ENCODE results near the gene PPIL1.

Gene PPIL1

DNA sequence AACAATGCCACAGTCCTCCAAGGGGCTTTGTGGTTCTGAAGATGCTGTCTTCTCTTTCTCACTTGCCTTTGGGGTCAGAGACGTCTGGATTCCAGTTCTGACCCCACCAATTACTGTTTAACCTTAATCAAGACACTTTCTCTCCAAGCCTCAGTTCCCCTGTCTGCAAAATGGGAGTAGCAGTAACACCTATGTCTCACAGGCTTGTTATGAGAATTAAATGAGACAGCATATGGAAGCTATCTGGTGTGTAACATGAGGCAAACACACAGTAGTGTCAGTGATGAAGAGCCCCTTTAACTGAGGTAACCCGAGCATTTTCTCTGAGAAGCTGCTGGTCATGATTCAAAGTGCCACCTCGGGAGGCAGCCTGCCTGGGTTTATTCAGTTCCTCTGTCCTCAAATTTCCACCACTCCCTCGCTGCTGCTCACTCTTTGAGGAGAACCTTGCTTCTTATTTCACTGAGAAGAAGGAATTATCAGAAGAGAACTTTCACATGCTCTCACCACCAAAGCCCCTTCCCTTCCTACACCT, 11.7 kb downstream of the PPIL1 start:
- H3K36me3 Mint-ChIP-seq (ENCODE audit: low read depth), result peaks cover 71% of the 10 kb centered on the region
- no peak overlapping the region for H3K27ac Mint-ChIP-seq
- H3K27me3 Mint-ChIP-seq (ENCODE audit: low read depth), result no peaks in the 10 kb centered on the region

DNA sequence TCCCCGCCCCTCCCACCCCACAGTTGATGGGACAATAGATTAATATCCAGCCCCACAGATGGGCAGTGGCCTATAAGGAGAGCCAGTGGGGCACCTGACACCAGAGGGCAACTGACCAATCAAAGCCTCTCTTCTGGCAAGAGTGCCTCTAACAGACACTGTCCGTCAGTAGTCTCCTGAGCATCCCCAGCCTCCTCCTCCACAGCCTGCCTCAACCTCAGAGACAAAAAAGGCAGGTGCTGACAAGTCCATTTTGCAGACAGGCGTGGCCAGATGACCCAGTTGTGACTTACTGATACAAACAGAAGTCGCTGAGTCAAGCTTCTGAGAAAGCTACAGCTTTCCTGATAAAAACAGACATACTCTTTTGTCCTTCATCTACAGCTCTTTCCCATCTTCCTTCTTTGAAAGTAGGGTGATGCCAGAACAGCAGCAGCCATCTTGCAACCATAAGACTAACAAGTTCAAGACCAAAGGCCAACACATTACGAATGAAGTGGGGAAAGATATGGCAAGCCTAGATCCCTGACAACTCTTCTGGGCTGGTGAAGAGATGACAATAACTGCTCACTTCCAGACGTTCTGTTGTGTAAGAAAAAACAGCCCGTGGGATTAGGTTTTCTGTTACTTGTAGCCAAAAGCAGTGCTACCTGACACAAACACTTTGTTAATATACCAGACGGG, 12.3 kb downstream of the PPIL1 start:
- peaks cover 29% of the 10 kb centered on the region for H3K4me1 Mint-ChIP-seq
- H3K27ac Mint-ChIP-seq, result no peak overlapping the region
- H3K27me3 Mint-ChIP-seq (ENCODE audit: low read depth), result no peaks in the 10 kb centered on the region
- H3K36me3 Mint-ChIP-seq (ENCODE audit: low read depth), result peaks cover 66% of the 10 kb centered on the region
- no peaks in the 10 kb centered on the region for H3K9me3 Mint-ChIP-seq
- H3K4me3 Mint-ChIP-seq, result no peak overlapping the region
- TF ChIP-seq, protein P1, sequence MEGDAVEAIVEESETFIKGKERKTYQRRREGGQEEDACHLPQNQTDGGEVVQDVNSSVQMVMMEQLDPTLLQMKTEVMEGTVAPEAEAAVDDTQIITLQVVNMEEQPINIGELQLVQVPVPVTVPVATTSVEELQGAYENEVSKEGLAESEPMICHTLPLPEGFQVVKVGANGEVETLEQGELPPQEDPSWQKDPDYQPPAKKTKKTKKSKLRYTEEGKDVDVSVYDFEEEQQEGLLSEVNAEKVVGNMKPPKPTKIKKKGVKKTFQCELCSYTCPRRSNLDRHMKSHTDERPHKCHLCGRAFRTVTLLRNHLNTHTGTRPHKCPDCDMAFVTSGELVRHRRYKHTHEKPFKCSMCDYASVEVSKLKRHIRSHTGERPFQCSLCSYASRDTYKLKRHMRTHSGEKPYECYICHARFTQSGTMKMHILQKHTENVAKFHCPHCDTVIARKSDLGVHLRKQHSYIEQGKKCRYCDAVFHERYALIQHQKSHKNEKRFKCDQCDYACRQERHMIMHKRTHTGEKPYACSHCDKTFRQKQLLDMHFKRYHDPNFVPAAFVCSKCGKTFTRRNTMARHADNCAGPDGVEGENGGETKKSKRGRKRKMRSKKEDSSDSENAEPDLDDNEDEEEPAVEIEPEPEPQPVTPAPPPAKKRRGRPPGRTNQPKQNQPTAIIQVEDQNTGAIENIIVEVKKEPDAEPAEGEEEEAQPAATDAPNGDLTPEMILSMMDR (IDR thresholded peaks at IDR 0.05; ENCODE audit: unreplicated experiment in 3 of 3), result no peak

More for the DNA sequence above, 11.7 kb downstream of the PPIL1 start:
- no peaks in the 10 kb centered on the region for H3K9me3 Mint-ChIP-seq
- peaks cover 35% of the 10 kb centered on the region for H3K4me1 Mint-ChIP-seq
- no peak overlapping the region for H3K4me3 Mint-ChIP-seq
- TF ChIP-seq, protein P1 (IDR thresholded peaks at IDR 0.05; ENCODE audit: unreplicated experiment in 3 of 3), result no peak

DNA sequence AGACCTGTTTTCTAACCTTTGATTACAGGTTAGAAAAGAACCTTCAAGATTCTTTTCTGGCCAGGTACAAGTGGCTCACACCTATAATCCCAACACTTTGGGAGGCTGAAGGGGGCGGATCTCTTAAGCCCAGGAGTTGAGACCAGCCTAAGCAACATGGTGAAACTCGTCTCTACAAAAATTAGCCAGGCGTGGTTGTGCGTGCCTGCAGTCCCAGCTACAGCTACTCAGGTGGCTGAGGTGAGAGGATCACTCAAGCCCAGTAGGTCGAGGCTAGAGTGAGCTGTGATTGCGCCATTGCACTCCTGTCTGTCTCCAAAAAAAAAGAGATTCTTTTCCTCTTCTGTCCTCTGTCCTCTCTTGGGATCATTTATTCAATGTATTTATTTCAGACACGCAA, 14.5 kb downstream of the PPIL1 start:
- Mint-ChIP-seq H3K36me3 (ENCODE audit: low read depth) (peaks cover 71% of the 10 kb centered on the region), H3K4me3 (no peak overlapping the region), H3K27ac (no peak overlapping the region), H3K27me3 (ENCODE audit: low read depth) (no peaks in the 10 kb centered on the region), H3K9me3 (no peaks in the 10 kb centered on the region), H3K4me1 (peaks cover 39% of the 10 kb centered on the region)
- TF ChIP-seq, protein P1 (IDR thresholded peaks at IDR 0.05; ENCODE audit: unreplicated experiment in 3 of 3), result no peak

DNA sequence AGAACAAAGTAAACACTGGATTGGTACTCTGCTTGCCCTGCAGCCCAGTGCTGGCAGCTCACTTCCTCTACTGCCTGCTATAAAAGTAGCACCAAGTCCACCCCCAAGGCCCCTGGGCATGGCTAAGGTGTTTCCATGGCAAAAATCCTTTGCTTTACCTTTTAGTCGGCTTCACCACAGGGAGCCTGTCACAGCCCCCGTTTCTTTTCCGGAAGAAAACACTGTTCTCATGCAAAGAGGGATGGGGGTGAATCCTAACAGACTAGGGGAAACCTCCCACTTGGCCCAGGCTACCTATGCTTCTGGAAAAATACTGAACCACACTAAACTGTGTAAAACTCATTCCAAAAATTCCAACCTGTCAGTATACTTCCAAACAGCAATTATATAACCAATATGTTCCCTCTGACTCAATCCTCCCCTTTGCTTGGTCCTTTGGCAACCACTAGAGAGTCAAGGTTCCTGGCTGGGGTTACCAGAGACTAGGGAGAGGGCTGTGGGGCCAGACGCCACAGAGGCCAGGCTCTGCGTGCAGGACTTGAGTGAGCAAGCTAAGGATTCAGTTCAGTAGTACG, 16.1 kb downstream of the PPIL1 start:
- H3K4me3 Mint-ChIP-seq, result no peak overlapping the region
- peak overlapping the region; percentile 71 to 84 (median 80) for H3K27ac Mint-ChIP-seq
- no peaks in the 10 kb centered on the region for H3K9me3 Mint-ChIP-seq
- peaks cover 46% of the 10 kb centered on the region for H3K4me1 Mint-ChIP-seq
- no peaks in the 10 kb centered on the region for H3K27me3 Mint-ChIP-seq (ENCODE audit: low read depth)
- TF ChIP-seq, protein P1 (IDR thresholded peaks at IDR 0.05; ENCODE audit: unreplicated experiment in 3 of 3), result no peak
- H3K36me3 Mint-ChIP-seq (ENCODE audit: low read depth), result peaks cover 67% of the 10 kb centered on the region

DNA sequence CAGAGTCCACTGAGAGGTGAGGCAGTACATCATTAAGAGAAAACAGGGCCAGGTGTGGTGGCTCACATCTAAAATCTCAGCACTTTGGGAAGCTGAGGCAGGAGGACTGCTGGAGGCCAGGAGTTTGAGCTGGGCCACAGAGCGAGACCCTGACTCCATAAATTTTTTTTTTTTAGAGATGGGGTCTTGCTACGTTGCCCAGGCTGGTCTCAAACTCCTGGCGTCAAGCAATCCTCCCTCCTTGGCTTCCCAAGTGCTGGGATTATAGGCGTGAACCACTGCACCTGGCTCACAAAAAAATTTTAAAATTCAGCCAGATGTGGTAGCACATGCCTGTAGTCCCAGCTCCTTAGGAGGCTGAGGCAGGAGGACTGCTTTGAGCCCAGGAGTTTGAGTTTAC, 17.3 kb downstream of the PPIL1 start:
- no peaks in the 10 kb centered on the region for H3K27me3 Mint-ChIP-seq (ENCODE audit: low read depth)
- H3K4me3 Mint-ChIP-seq, result no peak overlapping the region
- peaks cover 53% of the 10 kb centered on the region for H3K4me1 Mint-ChIP-seq
- peaks cover 60% of the 10 kb centered on the region for H3K36me3 Mint-ChIP-seq (ENCODE audit: low read depth)
- H3K27ac Mint-ChIP-seq, result no peak overlapping the region
- TF ChIP-seq, protein P1 (IDR thresholded peaks at IDR 0.05; ENCODE audit: unreplicated experiment in 3 of 3), result no peak
- H3K9me3 Mint-ChIP-seq, result no peaks in the 10 kb centered on the region

Measured in nephron (organoid).